IMR-90 (cell line): Measurements from ENCODE around the gene TBC1D22B. TPM values are rescaled to one million over a fixed set of nuclear protein-coding genes. Genes with fewer than 3 reads are reported as not detected.

ENCODE experiments used
- ATAC-seq: fragments of 200-7000 bp; cut with Tn5 transposase; 2 replicates; pipeline ENCODE4 v1.9.1; 2020; ENCODE audit warnings: low read depth, mild to moderate bottlenecking, moderate library complexity
- BruUV-seq: library from RNA; stranded (reverse); fragments of 400-500 nt; replicated peaks from 2 replicates; lab custom pipeline; 2021; lab: Mats Ljungman, UMichigan
- CTCF ChIA-PET: fragments of 300-600 bp; formaldehyde crosslinking; extraction: SDS; loops from one replicate; lab custom pipeline; 2021; ENCODE audit warnings: antibody characterized with exemption; lab: Yijun Ruan, JAX
- POLR2A ChIA-PET: fragments of 300-600 bp; sonication (Branson Sonifier 250); formaldehyde crosslinking; loops from one replicate; lab custom pipeline; 2022; ENCODE audit warnings: antibody characterized with exemption; ENCODE audit not compliant: unreplicated experiment; lab: Charles Lee
- DNase-seq: peaks from one replicate; pipeline ENCODE4 v3.0.0; 2013
- H2AFZ ChIP-seq: replicated peaks from 2 replicates; pipeline ENCODE3; 2013; ENCODE audit warnings: low read length, mild to moderate bottlenecking; ENCODE audit not compliant: poor library complexity
- H2AK5ac ChIP-seq: 2 replicates; pipeline ENCODE4 v1.6.1; 2013; ENCODE audit warnings: low read depth, low read length, inconsistent platforms
- H2AK9ac ChIP-seq: replicated peaks from 2 replicates; pipeline ENCODE3; 2013; ENCODE audit warnings: mild to moderate bottlenecking, low read depth, low read length, moderate library complexity; ENCODE audit not compliant: poor library complexity
- H2BK120ac ChIP-seq: 2 replicates; pipeline ENCODE4 v1.6.1; 2013; ENCODE audit warnings: low read depth, low read length, inconsistent platforms
- H2BK15ac ChIP-seq: 3 replicates; pipeline ENCODE4 v1.6.1; 2013; ENCODE audit warnings: low read depth, low read length, inconsistent platforms
- H2BK20ac ChIP-seq: 2 replicates; pipeline ENCODE4 v1.6.1; 2013; ENCODE audit warnings: low read depth, mild to moderate bottlenecking, inconsistent platforms, low read length, moderate library complexity
- H2BK5ac ChIP-seq: 2 replicates; pipeline ENCODE4 v1.6.1; 2013; ENCODE audit warnings: mild to moderate bottlenecking, low read depth, low read length, inconsistent platforms; ENCODE audit not compliant: poor library complexity, severe bottlenecking
- H3K14ac ChIP-seq: replicated peaks from 2 replicates; pipeline ENCODE4 v1.6.1; 2013; ENCODE audit warnings: low read depth, low read length, inconsistent platforms
- H3K18ac ChIP-seq: 2 replicates; pipeline ENCODE4 v1.6.1; 2013; ENCODE audit warnings: low read depth, low read length, control low read depth
- H3K23ac ChIP-seq: 2 replicates; pipeline ENCODE4 v1.6.1; 2013; ENCODE audit warnings: low read depth, low read length, inconsistent platforms
- H3K27ac ChIP-seq: 2 replicates; pipeline ENCODE4 v1.5.1; 2013; ENCODE audit warnings: mild to moderate bottlenecking, control low read depth, low read length; ENCODE audit not compliant: insufficient read depth
- H3K27me3 ChIP-seq: 2 replicates; pipeline ENCODE4 v1.6.1; 2013; ENCODE audit warnings: low read length; ENCODE audit not compliant: control insufficient read depth, insufficient read depth
- H3K36me3 ChIP-seq: 2 replicates; pipeline ENCODE4 v1.6.1; 2013; ENCODE audit warnings: low read length, mixed read lengths; ENCODE audit not compliant: control insufficient read depth, insufficient read depth
- H3K4ac ChIP-seq: 2 replicates; pipeline ENCODE4 v1.6.1; 2013; ENCODE audit warnings: low read depth, low read length, inconsistent platforms
- H3K4me1 ChIP-seq: 2 replicates; pipeline ENCODE4 v1.6.1; 2013; ENCODE audit warnings: low read length, mixed read lengths; ENCODE audit not compliant: control insufficient read depth, insufficient read depth
- H3K4me2 ChIP-seq: 2 replicates; pipeline ENCODE4 v1.6.1; 2013; ENCODE audit warnings: low read depth, mild to moderate bottlenecking, control low read depth, low read length, moderate library complexity
- H3K4me3 ChIP-seq: 2 replicates; pipeline ENCODE4 v1.5.1; 2013; ENCODE audit warnings: low read depth, mild to moderate bottlenecking, control low read depth, low read length, moderate library complexity; ENCODE audit not compliant: insufficient read depth
- H3K56ac ChIP-seq: 2 replicates; pipeline ENCODE4 v1.6.1; 2013; ENCODE audit warnings: low read length, inconsistent platforms; ENCODE audit not compliant: insufficient read depth; ENCODE audit errors: extremely low read depth
- H3K79me1 ChIP-seq, 2 experiments: 2 replicates each; pipeline ENCODE4 v1.6.1; 2013; ENCODE audit warnings: low read length in 2 of 2, inconsistent platforms in 1 of 2, low read depth in 1 of 2
- H3K9ac ChIP-seq: 2 replicates; pipeline ENCODE4 v1.6.1; 2013; ENCODE audit warnings: low read depth, low read length, control low read depth
- H3K9me1 ChIP-seq: 2 replicates; pipeline ENCODE4 v1.6.1; 2013; ENCODE audit warnings: low read length, inconsistent platforms; ENCODE audit not compliant: insufficient read depth
- H3K9me3 ChIP-seq: 2 replicates; pipeline ENCODE4 v1.6.1; 2013; ENCODE audit warnings: low read length; ENCODE audit not compliant: control insufficient read depth, insufficient read depth
- H4K20me1 ChIP-seq: 2 replicates; pipeline ENCODE4 v1.6.1; 2013; ENCODE audit warnings: low read length, inconsistent platforms; ENCODE audit not compliant: insufficient read depth
- H4K5ac ChIP-seq: 2 replicates; pipeline ENCODE4 v1.6.1; 2013; ENCODE audit warnings: mild to moderate bottlenecking, low read depth, low read length, control low read depth
- H4K8ac ChIP-seq, 2 experiments: 2 replicates each; pipeline ENCODE4 v1.6.1; 2013; ENCODE audit warnings: low read depth in 2 of 2, low read length in 2 of 2, control low read depth in 1 of 2, inconsistent platforms in 1 of 2
- H4K91ac ChIP-seq: 2 replicates; pipeline ENCODE4 v1.6.1; 2013; ENCODE audit warnings: low read depth, low read length, inconsistent platforms; ENCODE audit not compliant: insufficient read depth
- BHLHE40 ChIP-seq: fragments of 150-350 bp; IDR thresholded peaks from 2 replicates; pipeline ENCODE4 v1.6.1; 2016; ENCODE audit warnings: mild to moderate bottlenecking, low read depth, low read length
- CHD1 ChIP-seq: IDR thresholded peaks from 2 replicates; pipeline ENCODE4 v1.6.1; 2012; ENCODE audit warnings: low read depth, low read length, improper control_type of control experiment
- FOS ChIP-seq: fragments of 150-350 bp; IDR thresholded peaks from 2 replicates; pipeline ENCODE4 v1.6.1; 2016; ENCODE audit warnings: low read depth, low read length
- MAFK ChIP-seq: IDR thresholded peaks from 2 replicates; pipeline ENCODE4 v1.6.1; 2012; ENCODE audit warnings: low read depth, low read length, improper control_type of control experiment
- MAZ ChIP-seq: IDR thresholded peaks from 2 replicates; pipeline ENCODE4 v1.6.1; 2012; ENCODE audit warnings: low read depth, mild to moderate bottlenecking, low read length, improper control_type of control experiment, moderate library complexity, borderline replicate concordance
- MXI1 ChIP-seq: IDR thresholded peaks from 2 replicates; pipeline ENCODE4 v1.6.1; 2012; ENCODE audit warnings: low read depth, mild to moderate bottlenecking, low read length, moderate library complexity, borderline replicate concordance
- NFE2L2 ChIP-seq: fragments of 150-350 bp; IDR thresholded peaks from 2 replicates; pipeline ENCODE4 v1.6.1; 2016; ENCODE audit warnings: low read depth, mild to moderate bottlenecking, low read length
- POLR2A ChIP-seq: IDR thresholded peaks from 2 replicates; pipeline ENCODE4 v1.6.1; 2012; ENCODE audit warnings: mild to moderate bottlenecking, low read depth, low read length
- RAD21 ChIP-seq: IDR thresholded peaks from 2 replicates; pipeline ENCODE4 v1.6.1; 2012; ENCODE audit warnings: low read length, improper control_type of control experiment
- RFX5 ChIP-seq: IDR thresholded peaks from 2 replicates; pipeline ENCODE4 v1.8.0; 2012; ENCODE audit warnings: low read depth, mild to moderate bottlenecking, low read length, moderate library complexity
- SMC3 ChIP-seq: fragments of 150-350 bp; IDR thresholded peaks from 2 replicates; pipeline ENCODE4 v1.6.1; 2016; ENCODE audit warnings: low read depth, mild to moderate bottlenecking, antibody characterized with exemption, low read length, moderate library complexity
- WGBS, 2 experiments: methylation state at CpG; one replicate each; pipeline versions ENCODE4 v1.1.5 to v1.1.7; 2013; ENCODE audit warnings: missing lambda C conversion rate in 2 of 2; ENCODE audit not compliant: insufficient read length in 1 of 2; ENCODE audit errors: extremely low coverage in 2 of 2; 5-methylcytosine and 5-hydroxymethylcytosine counted together
- dilution Hi-C: fragments of 300-500 bp; cut with HindIII; formaldehyde crosslinking; loops from one replicate; pipeline ENCODE4 v1.14.3; 2018; ENCODE audit warnings: low sequenced_read_pairs; ENCODE audit not compliant: unreplicated experiment
- in situ Hi-C: fragments of 300-500 bp; cut with MboI; formaldehyde crosslinking; loops from 3 replicates; pipeline ENCODE4 v1.14.3; 2019; ENCODE audit warnings: low sequenced_read_pairs, inconsistent platforms, mixed read lengths
- intact Hi-C: fragments of 100-400 bp; cut with micrococcal nuclease; formaldehyde crosslinking; loops from 2 replicates; pipeline ENCODE4 v1.10.0; 2022
- polyA plus RNA-seq, 3 experiments: library from polyadenylated mRNA; depleted of rRNA; stranded (reverse); fragments of >200 nt; gene quantifications; 2 replicates each; pipeline ENCODE4 v1.2.3, GENCODE V29; 2012; ENCODE audit warnings: low replicate concordance in 1 of 3
- total RNA-seq: library from RNA; depleted of rRNA; stranded (reverse); fragments of >200 nt; gene quantifications from 2 replicates; pipeline ENCODE4 v1.2.3, GENCODE V29; 2012
- TF ChIP-seq, protein P1 (sequence below): fragments of 150-350 bp; IDR thresholded peaks from 2 replicates; pipeline ENCODE4 v1.6.1; 2017; ENCODE audit warnings: mild to moderate bottlenecking, antibody characterized with exemption, low read length, low read depth
- TF ChIP-seq, protein P2 (sequence below): fragments of 150-350 bp; IDR thresholded peaks from 2 replicates; pipeline ENCODE4 v1.6.1; 2016; ENCODE audit warnings: low read depth, mild to moderate bottlenecking, low read length, moderate library complexity, borderline replicate concordance
- TF ChIP-seq, protein P3 (sequence below): conservative IDR thresholded peaks from 2 replicates; pipeline ENCODE4 v1.5.1; 2012; ENCODE audit warnings: mild to moderate bottlenecking, low read depth, low read length, improper control_type of control experiment

Gene TBC1D22B
- total and polyA plus RNA-seq, 2 of the 4 experiments (the other 2 are of a cell fraction) = 6.6 to 7.5 TPM

DNA sequence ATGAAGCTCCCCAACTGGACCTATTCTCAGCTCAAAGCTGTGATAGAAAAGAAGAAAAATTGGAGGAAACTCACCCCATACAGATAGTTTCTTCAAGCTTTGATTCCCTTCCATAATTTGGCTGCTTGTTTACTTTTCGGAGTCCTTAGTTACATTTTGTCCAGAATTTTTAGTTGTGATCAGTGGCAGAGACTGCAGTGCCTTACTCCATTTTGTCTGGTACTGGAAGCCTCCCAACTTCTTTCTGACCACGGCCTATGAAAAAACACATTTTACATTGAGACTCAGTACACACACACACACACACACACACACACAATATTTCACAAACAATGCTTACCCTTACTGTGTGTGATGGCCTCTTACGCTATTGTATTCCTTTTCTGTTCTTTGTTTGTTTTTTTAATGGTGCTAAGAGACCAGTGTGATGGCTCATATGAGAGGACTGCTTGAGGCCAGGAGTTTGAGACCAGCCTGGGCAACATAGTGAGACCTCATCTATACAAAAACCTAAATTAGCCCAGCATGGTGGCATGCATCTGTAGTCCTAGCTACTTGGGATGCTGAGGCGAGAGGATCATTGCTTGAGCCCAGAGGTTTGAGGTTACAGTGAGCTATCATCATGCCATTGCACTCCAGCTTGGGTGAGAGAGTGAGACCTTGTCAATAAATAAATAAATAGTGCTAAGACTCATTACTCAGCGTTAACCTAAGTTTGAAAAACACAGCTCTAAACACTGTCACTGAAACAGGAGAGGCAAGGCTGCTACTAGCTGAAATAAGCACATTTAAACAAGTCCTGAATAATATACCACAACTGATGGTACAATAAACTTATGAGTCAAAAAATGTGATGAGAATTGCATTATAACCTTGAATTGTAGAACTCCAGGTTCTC is 82.4 kb downstream of the TBC1D22B start:
- Histone ChIP-seq H3K4me1 (peaks cover 3% of the 10 kb centered on the region), H4K8ac (no peak overlapping the region), H4K5ac (0 out of 2 replicates have a peak overlapping the region, but pooled peaks have one; percentile 35), H3K27ac (no peak overlapping the region), H3K4me3 (no peak overlapping the region), H4K91ac (no peak overlapping the region; the same call in 1 of the 2 replicates), H2BK15ac (0 out of 3 replicates have a peak overlapping the region, but pooled peaks have one; percentile 31), H2AK9ac (no peak overlapping the region), H3K79me1 (no peaks in the 10 kb centered on the region), H3K9ac (no peak overlapping the region), H2AK5ac (peak overlapping the region; percentile 61), H3K4me2 (peak overlapping the region; percentile 58), H2AFZ (no peak overlapping the region), H3K9me3 (no peaks in the 10 kb centered on the region), H3K23ac (no peak overlapping the region), H2BK20ac (peak overlapping the region; percentile 11), H3K4ac (peak overlapping the region; percentile 51), H3K9me1 (peaks cover 6% of the 10 kb centered on the region), H3K18ac (peak overlapping the region; percentile 64; the same call in 1 of the 2 replicates), H3K14ac (peak overlapping the region; percentile 67), H3K56ac (no peak overlapping the region), H4K20me1 (0 out of 2 replicates have a peak, but pooled peaks cover 4% of the 10 kb centered on the region), H3K27me3 (peaks cover 2% of the 10 kb centered on the region; the same call in 1 of the 2 replicates), H3K36me3 (no peaks in the 10 kb centered on the region), H2BK5ac (peak overlapping the region; percentile 2), H2BK120ac (peak overlapping the region; percentile 75; the same call in 1 of the 2 replicates)
- peak; percentile 28 for DNase-seq
- ChIA-PET CTCF (interaction anchor here (0.6 kb wide), 3 partner anchors 13 to 353 kb away, joined by 3 read pairs; no protein-coding TSS in a partner anchor), POLR2A (no interaction called here)
- intact Hi-C loops (no loop called here), in situ Hi-C loops (no loop called here), dilution Hi-C loops (no loop called here)
- no CpG with 5 or more reads among the region's 5 CpGs for WGBS, 2 experiments
- peak; percentile 62 for ATAC-seq
- BruUV-seq = no TSS peak
- TF ChIP-seq, protein P1, sequence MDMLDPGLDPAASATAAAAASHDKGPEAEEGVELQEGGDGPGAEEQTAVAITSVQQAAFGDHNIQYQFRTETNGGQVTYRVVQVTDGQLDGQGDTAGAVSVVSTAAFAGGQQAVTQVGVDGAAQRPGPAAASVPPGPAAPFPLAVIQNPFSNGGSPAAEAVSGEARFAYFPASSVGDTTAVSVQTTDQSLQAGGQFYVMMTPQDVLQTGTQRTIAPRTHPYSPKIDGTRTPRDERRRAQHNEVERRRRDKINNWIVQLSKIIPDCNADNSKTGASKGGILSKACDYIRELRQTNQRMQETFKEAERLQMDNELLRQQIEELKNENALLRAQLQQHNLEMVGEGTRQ = no peak
- TF ChIP-seq NFE2L2 (no peak), POLR2A (no peak), FOS (no peak), MAFK (no peak), MXI1 (no peak), RFX5 (no peak), MAZ (no peak), BHLHE40 (no peak), RAD21 (no peak), SMC3 (no peak), CHD1 (no peak)
- TF ChIP-seq, protein P2, sequence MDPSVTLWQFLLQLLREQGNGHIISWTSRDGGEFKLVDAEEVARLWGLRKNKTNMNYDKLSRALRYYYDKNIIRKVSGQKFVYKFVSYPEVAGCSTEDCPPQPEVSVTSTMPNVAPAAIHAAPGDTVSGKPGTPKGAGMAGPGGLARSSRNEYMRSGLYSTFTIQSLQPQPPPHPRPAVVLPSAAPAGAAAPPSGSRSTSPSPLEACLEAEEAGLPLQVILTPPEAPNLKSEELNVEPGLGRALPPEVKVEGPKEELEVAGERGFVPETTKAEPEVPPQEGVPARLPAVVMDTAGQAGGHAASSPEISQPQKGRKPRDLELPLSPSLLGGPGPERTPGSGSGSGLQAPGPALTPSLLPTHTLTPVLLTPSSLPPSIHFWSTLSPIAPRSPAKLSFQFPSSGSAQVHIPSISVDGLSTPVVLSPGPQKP = no peak
- TF ChIP-seq, protein P3, sequence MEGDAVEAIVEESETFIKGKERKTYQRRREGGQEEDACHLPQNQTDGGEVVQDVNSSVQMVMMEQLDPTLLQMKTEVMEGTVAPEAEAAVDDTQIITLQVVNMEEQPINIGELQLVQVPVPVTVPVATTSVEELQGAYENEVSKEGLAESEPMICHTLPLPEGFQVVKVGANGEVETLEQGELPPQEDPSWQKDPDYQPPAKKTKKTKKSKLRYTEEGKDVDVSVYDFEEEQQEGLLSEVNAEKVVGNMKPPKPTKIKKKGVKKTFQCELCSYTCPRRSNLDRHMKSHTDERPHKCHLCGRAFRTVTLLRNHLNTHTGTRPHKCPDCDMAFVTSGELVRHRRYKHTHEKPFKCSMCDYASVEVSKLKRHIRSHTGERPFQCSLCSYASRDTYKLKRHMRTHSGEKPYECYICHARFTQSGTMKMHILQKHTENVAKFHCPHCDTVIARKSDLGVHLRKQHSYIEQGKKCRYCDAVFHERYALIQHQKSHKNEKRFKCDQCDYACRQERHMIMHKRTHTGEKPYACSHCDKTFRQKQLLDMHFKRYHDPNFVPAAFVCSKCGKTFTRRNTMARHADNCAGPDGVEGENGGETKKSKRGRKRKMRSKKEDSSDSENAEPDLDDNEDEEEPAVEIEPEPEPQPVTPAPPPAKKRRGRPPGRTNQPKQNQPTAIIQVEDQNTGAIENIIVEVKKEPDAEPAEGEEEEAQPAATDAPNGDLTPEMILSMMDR = no peak
